ENCODE results near the gene SH3BP4.

DNA sequence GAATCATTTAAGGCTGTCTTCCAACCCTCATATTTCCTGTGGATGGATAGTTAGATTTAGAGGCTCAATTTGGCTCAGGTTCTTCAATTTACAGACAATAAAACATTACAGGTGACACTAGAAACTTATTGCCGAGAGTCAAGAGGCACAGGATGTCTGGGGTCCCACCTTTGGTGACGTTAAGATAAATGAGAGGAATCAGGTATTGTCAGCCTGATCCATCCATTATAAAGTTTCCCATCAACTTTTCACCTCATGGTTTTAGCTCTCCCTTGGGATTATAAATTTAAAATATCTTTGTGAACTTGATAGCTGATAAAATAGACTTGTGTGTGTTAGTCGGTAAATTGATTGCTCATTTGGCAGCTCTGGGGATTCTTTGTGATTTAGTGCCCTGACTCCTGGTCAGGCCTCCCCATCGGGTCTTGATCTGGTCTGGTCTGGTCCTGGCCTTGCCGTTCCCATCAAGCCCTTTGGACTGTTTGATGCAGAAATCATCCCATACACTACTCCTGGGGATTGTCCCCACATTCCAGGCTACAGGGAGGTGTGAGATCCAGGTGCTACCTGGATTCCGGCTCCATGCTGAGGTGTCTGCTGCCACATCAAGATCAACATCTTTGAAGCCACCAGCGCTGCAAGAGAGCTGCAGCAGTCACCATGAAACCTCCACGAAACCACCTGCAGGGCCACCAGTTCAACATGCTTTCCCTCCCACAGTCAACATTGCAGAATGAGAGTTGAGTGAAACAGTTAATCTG lies 130.9 kb downstream of the SH3BP4 start:
- TF ChIP-seq CTCF (IDR thresholded peaks at IDR 0.05; ENCODE audit: low read depth, low read length, poor library complexity, severe bottlenecking) (no peak), EZH2phosphoT487 (IDR thresholded peaks at IDR 0.05; ENCODE audit: borderline replicate concordance, low read length) (no peak)
